AG09319 (cell line): ENCODE data around the gene SLC6A15.

Experiments used
- DNase-seq: peaks from one replicate; pipeline ENCODE4 v3.0.0-alpha.2; 2010; ENCODE audit warnings: low read depth; ENCODE audit errors: extremely low read depth
- CTCF ChIP-seq: IDR thresholded peaks from 2 replicates; pipeline ENCODE4 v1.5.1; 2011; ENCODE audit warnings: low read depth, mild to moderate bottlenecking, inconsistent platforms, low read length, moderate library complexity

SLC6A15 gene

DNA sequence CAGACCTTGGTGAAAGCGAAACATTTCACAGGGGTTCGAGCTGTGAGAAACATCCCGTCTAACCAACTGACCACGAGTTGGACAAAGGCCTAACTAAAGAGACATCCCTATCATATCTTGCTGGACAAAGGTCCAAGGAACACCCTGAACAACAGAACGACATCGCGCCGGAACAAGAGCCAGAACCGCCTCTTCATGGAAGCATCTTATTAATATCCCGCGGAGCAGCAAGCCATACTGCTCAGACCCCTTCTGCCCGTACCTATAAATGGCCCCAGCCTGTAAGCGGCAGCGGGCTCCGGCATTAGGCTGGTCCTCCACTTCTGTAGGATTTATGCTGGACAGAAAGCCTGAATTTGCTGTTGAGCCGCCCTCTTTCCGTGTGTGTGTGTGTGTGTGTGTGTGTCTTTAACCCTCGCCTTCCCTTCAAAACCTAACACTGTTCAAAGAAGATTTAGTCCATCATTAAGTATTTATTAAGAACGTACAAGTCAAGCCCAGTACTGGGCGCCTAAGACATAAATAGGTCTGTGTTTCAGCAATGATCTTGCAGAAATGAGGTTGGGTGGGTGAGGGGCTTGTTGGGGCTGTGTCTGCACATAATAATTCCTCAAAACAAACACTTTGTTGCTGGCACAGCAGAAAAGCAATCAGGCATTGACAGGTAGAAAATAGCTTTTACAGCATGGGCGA lies 1.9 kb downstream of the SLC6A15 start:
- no peak for DNase-seq
- no peak for TF ChIP-seq CTCF

DNA sequence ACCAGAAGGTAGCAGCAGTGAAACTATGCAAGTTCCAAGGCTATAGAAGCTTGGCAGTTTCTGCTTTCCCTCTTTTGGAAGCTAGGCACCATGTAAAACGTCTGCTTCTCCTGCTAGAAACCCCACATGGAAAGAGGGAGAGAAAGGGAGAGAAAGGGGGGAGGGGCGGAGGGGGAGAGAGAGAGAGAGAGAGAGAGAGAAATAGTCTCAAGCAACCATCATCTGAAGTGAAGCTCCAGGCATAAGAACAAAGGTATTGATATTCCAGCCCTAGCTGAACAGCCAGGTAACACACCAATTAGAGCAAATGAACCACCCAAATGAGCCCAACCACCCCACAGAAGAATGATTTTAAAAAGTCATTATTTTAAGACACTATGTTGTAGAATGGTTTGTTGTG lies 8.5 kb downstream of the SLC6A15 start:
- TF ChIP-seq CTCF, result no peak
- DNase-seq, result no peak

GRCh38 chr12:84891106-84891838 lies 21.3 kb downstream of the SLC6A15 start:
- TF ChIP-seq CTCF, result no peak
- DNase-seq, result no peak

- TF ChIP-seq CTCF, result no peak
- DNase-seq, result no peak
These were observed 22.8 kb downstream of the SLC6A15 start for GRCh38 chr12:84889818-84890217.

- TF ChIP-seq CTCF, result no peak
- no peak for DNase-seq
These were observed 23.7 kb downstream of the SLC6A15 start for GRCh38 chr12:84888861-84889260.

GRCh38 chr12:84877340-84877739 lies 35.3 kb downstream of the SLC6A15 start:
- TF ChIP-seq CTCF, result no peak
- DNase-seq, result no peak

DNA sequence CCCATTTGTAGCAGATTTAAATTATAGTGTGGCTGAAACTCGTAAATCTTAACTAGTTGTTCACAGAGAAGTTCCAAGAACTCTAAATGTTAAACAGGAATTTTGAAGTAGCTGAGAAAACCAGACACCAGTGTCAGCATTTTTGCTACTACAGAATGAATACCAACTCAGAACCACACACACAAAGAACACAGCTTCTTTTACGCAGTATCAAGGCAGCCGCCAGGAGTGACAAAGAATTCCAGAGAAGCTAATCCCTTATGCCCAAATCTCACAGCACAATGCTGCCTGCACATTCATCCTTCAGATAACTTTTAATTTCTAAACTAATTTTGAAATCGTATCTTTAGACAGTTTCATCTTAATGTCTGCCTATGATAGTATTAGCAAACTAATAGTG lies 37.4 kb downstream of the SLC6A15 start:
- no peak for TF ChIP-seq CTCF
- no peak for DNase-seq
